ENCODE results near the gene ALDH7A1.

DNA sequence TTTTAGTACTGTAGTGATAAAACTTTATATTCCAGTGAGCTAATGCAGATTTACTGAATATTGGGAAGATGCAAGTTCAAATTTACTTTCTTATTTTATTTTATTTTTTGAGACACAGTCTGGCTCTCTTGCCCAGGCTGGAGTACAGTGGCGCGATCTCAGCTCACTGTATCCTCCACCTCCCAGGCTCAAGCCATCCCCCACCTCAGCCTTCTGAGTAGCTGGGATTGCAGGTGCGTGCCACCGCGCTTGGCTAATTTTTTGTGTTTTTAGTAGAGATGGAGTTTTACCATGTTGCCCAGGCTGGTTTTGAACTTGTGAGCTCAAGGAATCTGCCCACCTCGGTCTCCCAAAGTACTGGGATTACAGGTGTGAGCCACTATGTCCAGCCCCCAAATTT is 15.6 kb upstream of the ALDH7A1 start:
- no peak for TF ChIP-seq POLR2A (IDR thresholded peaks at IDR 0.05)
- TF ChIP-seq, protein P1, sequence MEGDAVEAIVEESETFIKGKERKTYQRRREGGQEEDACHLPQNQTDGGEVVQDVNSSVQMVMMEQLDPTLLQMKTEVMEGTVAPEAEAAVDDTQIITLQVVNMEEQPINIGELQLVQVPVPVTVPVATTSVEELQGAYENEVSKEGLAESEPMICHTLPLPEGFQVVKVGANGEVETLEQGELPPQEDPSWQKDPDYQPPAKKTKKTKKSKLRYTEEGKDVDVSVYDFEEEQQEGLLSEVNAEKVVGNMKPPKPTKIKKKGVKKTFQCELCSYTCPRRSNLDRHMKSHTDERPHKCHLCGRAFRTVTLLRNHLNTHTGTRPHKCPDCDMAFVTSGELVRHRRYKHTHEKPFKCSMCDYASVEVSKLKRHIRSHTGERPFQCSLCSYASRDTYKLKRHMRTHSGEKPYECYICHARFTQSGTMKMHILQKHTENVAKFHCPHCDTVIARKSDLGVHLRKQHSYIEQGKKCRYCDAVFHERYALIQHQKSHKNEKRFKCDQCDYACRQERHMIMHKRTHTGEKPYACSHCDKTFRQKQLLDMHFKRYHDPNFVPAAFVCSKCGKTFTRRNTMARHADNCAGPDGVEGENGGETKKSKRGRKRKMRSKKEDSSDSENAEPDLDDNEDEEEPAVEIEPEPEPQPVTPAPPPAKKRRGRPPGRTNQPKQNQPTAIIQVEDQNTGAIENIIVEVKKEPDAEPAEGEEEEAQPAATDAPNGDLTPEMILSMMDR (IDR thresholded peaks at IDR 0.05) = no peak

Data from vagina (tissue), 2 donors.